Activated T-cell treated with anti-CD3 and anti-CD28 coated beads for 24 hours (primary cell): ENCODE results near the gene JMJD8.
"Not testable (repeated sequence)": the region's sequence is repeated elsewhere in the genome, so short reads cannot be mapped to it uniquely, and the experiment has no call there.

ENCODE experiments used
- DNase-seq: peaks from one replicate; pipeline ENCODE4 v3.0.0-alpha.2; 2020; ENCODE audit warnings: low read depth

JMJD8 gene

GRCh38 chr16:721765-722540 lies 37.8 kb upstream of the JMJD8 start:
- DNase-seq = no peak

GRCh38 chr16:720990-721764 lies 37.0 kb upstream of the JMJD8 start, which contains the start of gene ANTKMT:
Gene ANTKMT (plus strand): TSS chr16:721146. CDS start chr16:721275, 129 bp downstream.
- DNase-seq = peak; percentile 68

GRCh38 chr16:720447-720989 lies 36.4 kb upstream of the JMJD8 start:
- peak; percentile 38 for DNase-seq

- no peak for DNase-seq
Measured at GRCh38 chr16:719815-720446, 35.8 kb upstream of the JMJD8 start.

- DNase-seq = no peak
Measured at GRCh38 chr16:718922-719321, 34.8 kb upstream of the JMJD8 start.

GRCh38 chr16:718389-718788 lies 34.3 kb upstream of the JMJD8 start:
- DNase-seq = no peak

GRCh38 chr16:717450-718245 lies 33.5 kb upstream of the JMJD8 start:
- no peak for DNase-seq

- no peak for DNase-seq
Measured at GRCh38 chr16:716768-717325, 32.7 kb upstream of the JMJD8 start.

- no peak for DNase-seq
Measured at GRCh38 chr16:716200-716568, 32.0 kb upstream of the JMJD8 start.

- no peak for DNase-seq
Measured at GRCh38 chr16:715477-716199, 31.5 kb upstream of the JMJD8 start.

- DNase-seq = peak; percentile 86
Measured at GRCh38 chr16:714558-715476, 30.7 kb upstream of the JMJD8 start, which contains the start of gene METRN. Gene METRN (plus strand): TSS chr16:715118. CDS start chr16:715290, 172 bp downstream.

GRCh38 chr16:714079-714478 lies 29.9 kb upstream of the JMJD8 start:
- DNase-seq = no peak

GRCh38 chr16:712740-713250 lies 28.7 kb upstream of the JMJD8 start:
- DNase-seq = not testable (repeated sequence)

- peak; percentile 73 for DNase-seq
Measured at GRCh38 chr16:711548-712320, 27.6 kb upstream of the JMJD8 start.

- no peak for DNase-seq
Measured at GRCh38 chr16:711084-711483, 26.9 kb upstream of the JMJD8 start.

- DNase-seq = no peak
Measured at GRCh38 chr16:710500-711075, 26.5 kb upstream of the JMJD8 start.

GRCh38 chr16:709566-710499 lies 25.7 kb upstream of the JMJD8 start:
- no peak for DNase-seq
